GM19025 (cell line): ENCODE data around the gene OR52E1.
"Not testable (repeated sequence)": the region's sequence is repeated elsewhere in the genome, so short reads cannot be mapped to it uniquely, and the experiment has no call there.

Source experiments
- ATAC-seq: cut with Tn5 transposase; IDR thresholded peaks from one replicate; pipeline ENCODE4 v1.9.1; 2021; ENCODE audit warnings: mild to moderate bottlenecking, low read depth, moderate library complexity; ENCODE audit not compliant: unreplicated experiment

OR52E1 gene

DNA sequence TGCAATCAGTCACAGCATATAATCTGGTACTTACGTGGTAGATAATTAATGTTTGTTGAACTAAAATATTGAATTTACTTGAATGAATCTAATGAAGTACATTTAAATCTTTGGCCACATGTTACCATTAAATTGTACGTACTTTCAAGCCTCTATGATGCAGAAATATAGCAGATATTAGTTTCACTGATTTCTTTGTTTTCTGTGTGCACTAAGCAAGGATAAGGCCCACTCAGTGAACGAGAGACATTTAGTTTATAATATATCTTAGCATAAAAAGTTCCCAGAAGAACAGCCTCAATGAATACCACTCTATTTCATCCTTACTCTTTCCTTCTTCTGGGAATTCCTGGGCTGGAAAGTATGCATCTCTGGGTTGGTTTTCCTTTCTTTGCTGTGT lies at the start of gene OR52E1:
TSS of gene OR52E1 (plus strand) at position 301 of the 400 bp plus-strand sequence.
- ATAC-seq = no peak

DNA sequence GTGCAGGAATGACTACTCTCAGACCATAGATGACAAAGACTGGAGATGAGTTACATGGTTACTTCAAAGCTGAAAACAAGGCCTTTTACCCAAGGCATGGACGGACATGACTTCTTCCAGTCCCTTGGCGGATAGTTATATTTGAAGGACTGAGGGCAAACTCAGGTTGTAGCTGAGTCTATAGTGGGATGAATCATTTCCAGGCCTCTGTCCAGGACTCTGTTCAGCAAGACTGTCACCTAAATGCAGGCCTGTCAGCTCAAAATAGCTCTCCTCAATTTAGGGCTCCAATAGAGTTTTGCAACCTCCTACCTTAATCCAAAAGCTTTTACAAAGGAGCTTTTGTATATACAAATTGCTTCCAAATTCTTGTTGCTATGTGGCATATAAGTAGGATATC lies 47.4 kb upstream of the OR52E1 start:
- ATAC-seq = no peak

DNA sequence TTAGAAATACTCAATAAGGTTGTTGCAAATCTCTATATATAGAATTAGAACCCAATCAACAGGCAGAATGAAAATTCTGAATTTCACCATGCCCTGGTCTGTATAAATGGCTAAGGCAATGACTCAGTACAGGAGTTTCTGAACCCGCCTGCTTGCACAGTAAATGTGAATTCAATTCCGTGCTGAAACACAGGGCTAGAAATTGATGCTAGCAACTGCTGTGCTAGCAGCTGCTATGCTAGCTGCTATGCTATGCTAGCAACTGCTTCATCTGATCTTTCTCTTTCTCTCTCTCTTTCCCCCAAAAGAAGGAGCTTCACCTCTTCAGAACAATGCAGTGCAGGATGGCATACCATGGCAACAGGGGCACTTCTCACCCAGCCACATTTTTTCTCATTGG lies 32.7 kb upstream of the OR52E1 start:
- no peak for ATAC-seq

DNA sequence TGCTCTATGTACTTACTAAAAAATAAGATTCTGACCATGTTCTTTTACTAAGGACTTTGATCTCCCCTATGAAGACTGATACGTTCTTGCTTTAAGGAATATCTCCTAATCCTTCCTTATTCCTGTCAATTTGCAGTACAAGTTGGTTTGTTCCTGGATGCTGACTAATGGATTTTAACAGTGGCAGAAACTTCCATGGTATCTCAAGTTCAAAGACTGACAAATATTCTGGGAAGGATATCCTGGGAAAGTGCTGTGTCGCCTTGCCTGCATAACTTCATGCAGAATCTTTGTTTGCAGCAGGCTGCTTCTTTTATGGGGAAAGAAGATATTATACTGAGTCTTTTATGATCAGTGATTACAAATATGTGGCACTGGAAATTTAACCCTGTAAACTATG lies 31.4 kb upstream of the OR52E1 start:
- ATAC-seq = no peak

DNA sequence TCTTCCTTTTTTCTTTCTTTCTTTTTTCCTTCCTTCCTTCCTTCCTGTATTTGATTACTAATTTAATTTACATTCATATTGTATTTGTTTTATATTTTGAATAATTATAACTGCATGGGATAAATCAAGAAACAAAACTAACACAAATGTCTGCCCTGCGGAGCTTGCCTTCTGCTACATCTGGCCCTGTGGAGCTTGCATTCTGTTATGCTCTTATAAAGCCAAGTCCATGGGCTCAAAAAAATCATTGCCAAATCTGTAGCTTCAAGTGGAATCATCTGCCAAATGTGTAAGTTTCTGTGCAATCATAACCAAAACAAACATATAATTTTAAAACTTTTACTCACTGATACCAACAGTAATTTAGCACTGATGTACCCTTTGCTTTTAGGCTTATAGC lies 31.0 kb upstream of the OR52E1 start:
- no peak for ATAC-seq

DNA sequence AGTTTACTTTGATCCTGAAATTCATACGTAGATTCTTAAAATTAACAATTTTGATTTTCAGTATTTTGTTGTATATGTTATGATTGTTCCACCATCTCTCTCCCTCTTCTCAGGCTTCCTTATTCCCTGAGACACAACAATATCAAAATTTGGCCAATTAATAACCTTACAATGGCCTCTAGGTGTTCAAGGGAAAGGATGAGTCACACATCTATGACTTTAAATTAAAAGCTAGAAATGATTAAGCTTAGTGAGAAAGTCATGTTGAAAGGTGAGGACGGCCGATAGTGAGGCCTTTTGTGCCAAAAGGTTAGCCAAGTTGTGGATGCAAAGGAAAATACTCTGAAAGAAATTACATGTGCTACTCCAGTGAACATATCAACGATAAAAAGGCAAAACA lies 28.5 kb upstream of the OR52E1 start:
- no peak for ATAC-seq

DNA sequence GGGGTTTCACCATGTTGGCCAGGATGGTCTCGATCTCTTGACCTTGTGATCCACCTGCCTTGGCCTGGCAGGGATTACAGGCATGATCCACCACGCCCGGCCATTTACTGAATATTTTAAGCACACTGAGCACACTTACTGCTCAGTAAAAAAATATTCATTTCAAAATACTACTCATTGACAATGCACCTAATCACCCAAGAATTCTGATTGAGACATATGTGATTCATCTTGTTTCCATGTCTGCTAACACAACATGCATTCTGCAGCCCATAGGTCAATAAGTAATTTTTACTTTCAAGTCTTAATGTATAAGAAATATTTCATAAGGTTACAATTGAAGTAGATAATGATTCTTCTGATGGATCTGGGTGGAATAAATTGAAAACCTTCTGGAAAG lies 27.3 kb upstream of the OR52E1 start:
- no peak for ATAC-seq

DNA sequence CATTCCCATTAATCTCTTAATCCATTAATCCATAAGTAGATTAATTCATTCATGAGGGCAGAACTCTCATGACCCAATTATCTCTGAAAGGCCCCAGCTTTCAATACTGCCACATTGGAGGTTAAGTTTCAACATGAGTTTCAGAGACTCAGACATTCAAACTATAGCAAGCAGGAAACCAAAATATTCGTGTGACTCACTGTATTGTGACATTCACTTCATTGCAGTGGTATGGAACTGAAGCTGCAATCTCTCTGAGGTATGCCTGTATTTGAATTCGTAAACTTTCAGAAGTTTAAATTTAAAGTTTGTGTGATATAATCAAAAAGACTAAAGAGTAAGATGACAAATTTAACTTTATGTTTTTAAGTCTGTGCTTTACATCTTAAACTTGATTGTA lies 26.0 kb upstream of the OR52E1 start:
- no peak for ATAC-seq

DNA sequence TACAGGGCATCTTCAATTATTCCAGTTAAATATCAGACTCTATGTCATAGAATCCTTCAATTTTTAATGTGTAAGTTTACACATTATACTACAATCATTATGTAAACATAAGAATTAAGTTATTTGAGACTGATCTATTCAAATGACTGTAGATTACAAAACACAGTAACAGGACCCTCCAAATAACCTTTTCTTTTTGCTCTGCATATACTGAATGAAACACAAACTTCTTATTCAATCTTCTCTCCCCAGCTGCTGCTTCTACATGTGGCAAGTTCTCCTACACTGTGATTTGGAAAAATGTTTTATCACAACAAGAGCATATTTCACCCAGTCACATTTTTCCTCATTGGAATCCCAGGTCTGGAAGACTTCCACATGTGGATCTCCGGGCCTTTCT lies 23.1 kb upstream of the OR52E1 start, which contains the start of gene OR52J3:
TSS of gene OR52J3 (plus strand) at position 301 of the 400 bp plus-strand sequence. CDS start at position 301, 0 bp downstream.
- no peak for ATAC-seq

DNA sequence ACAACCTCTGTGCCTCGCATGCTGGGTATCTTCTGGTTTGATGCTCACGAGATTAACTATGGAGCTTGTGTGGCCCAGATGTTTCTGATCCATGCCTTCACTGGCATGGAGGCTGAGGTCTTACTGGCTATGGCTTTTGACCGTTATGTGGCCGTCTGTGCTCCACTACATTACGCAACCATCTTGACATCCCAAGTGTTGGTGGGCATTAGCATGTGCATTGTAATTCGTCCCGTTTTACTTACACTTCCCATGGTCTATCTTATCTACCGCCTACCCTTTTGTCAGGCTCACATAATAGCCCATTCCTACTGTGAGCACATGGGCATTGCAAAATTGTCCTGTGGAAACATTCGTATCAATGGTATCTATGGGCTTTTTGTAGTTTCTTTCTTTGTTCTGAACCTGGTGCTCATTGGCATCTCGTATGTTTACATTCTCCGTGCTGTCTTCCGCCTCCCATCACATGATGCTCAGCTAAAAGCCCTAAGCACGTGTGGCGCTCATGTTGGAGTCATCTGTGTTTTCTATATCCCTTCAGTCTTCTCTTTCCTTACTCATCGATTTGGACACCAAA lies 22.5 kb upstream of the OR52E1 start:
- ATAC-seq = no peak

DNA sequence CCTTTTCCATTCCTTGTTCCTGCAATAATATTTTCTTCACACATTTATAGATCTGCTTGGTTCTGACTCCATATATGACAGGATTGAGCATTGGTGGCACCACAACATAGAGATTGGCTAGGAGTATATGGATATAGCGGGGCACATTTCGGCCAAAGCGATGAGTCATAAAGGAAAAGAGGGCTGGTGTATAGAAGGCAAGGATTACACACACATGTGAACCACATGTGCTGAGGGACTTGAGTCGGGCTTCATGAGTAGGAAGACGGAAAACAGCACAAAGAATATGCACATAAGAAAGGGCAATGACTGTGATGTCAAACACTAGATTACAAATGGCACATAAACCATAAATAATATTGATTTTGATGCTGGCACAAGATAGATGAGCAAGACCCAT lies 10.7 kb upstream of the OR52E1 start:
- not testable (repeated sequence) for ATAC-seq

DNA sequence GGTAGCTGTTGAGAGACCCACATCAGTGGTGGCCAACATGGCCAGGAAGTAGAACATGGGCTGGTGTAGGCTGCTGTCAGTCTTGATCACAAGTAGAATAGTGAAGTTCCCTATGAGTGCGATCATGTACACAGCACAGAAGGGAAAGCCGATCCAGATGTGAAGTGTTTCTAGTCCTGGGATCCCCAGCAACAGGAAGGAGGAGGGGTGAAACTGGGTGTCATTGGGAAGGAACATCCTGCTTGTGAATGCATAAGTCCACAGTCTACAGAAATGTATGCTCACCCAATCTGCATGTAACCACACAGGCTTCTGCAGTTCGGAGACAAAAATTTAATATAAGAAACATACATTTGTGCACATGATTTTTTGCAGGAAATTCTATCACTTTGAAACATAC lies 10.0 kb upstream of the OR52E1 start, which contains the start of gene OR52E2:
TSS of gene OR52E2 (minus strand) at position 237 of the 400 bp plus-strand sequence. CDS start at position 237, 0 bp downstream.
- ATAC-seq = no peak

DNA sequence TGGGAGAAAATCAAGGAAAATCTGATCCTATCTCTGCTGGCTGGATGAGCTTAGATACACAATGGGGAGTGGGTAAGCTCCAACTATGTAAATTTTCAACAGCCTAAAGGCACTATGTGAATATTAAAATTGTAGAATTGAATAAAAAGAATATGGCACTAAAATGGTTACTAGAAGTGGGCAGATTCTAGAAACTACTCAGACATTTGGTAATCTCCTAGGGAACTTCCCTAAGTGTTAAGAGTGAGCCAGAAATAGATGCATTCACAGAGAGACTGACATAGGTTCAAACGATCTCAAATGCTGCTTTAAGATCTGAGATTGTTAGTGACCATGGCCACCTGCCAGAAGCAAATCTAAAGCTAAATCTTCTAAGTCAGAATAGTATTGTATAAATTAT lies 4.3 kb upstream of the OR52E1 start:
- no peak for ATAC-seq

DNA sequence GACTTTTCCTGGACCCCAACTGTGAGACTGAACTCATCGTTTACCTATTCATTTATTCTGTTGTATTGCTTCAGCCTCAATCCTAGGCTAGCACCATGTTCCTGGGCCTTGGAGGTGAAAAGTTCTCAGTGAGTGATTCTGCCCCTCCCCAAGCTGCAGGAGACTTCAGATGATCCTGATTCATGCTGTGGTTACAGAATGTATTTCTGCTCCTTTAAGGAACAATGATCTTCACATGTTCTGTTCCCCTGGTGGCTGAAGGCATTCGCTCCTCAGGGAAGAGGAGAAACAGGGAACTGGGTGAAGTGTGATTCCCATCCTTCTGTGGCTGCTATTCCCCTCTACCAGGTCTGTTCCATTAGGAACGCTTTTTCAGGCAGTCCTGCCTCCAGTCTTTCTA lies 2.4 kb downstream of the OR52E1 start:
- ATAC-seq = no peak

DNA sequence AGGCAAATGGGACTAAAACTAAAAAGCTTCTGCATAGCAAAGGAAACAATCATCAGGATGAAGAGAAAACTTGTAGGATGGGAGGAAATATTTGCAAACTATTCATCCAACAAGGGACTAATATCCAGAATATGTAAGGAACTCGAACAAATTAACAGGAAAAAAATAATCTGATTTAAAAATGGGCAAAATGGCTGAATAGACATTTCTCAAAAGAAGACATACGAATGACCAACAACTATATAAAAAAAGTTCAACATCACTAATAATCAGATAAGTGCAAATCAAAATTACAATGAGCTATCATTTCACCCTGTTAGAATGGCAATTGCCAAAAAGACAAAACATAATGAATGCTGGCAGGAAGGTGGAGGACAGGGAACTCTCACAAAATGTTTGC lies 12.0 kb downstream of the OR52E1 start:
- no peak for ATAC-seq

DNA sequence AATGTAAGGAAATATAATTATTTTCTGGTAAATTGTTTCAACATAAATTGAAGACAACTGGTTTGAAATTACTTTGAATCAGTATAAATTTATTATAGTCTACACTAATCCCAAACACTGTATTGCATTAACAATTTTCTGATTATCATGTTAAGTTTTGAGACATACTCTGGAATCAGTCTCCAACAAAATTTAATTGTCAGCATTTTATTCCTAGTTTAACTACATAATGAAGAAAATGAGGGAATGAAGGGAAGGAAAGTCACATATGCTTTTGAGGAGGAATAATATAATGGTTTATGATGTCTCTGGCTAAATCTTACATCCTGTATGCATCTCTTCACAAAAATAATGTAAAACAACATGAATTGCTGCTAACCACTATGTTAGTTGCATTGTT lies 14.2 kb downstream of the OR52E1 start:
- ATAC-seq = no peak

DNA sequence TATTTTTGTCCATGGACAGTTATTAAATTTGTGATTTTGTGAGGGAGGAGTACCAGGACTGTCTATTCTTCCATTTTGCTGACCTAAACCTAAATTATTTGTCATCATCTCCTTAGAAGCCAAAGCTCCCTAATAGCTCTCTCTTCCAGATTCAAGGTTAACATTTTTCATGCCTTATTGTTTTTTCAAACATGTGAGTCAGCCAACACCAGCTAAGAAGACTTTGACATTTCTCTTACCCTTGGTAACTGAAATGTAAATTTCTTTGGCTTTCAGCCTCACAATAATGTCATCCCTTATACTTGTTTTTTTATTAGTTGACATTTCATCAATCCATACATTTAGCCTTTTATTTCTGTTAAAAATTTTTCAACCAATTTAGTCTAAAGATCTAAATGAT lies 19.2 kb downstream of the OR52E1 start:
- ATAC-seq = no peak

DNA sequence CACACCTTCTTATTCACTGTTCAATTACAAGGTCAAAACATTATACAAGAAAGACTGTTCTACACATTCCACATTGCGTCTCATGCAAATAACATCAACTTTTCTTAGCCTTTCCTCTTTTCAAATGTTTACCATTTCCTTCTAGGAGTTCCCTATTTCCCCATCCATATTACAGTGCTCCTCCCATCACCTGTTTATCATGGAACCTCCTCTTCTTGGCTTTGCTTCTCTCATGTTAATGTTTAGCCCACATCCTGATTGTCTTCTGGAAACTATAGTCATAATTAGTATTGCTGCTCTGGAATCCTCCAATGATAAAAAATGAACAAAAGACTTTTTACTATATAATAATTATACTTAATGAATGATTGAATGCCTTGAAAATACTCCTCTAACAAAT lies 21.3 kb downstream of the OR52E1 start:
- ATAC-seq = no peak

DNA sequence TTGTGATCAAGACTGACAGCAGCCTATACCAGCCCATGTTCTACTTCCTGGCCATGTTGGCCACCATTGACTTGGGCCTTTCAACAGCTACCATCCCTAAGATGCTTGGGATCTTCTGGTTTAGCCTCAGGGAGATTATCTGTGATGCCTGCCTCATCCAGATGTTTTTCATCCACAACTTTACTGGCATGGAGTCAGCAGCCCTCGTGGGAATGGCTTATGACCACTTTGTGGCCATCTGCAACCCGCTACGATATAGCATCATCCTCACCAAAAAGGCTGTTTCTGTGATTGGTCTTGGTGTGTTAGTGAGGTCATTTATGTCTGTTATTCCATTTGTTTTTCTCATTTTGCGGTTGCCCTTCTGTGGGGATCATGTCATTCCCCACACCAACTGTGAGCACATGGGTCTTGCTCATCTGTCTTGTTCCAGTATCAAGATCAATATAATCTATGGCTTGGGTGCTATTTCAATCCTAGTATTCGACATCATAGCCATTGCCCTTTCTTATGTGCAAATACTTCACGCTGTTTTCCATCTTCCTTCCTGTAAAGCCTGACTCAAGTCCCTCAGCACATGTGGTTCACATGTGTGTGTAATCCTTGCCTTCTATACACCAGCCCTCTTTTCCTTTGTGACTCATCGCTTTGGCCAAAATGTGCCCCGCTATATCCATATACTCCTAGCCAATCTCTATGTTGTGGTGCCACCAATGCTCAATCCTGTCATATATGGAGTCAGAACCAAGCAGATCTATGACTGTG lies 23.6 kb downstream of the OR52E1 start:
- no peak for ATAC-seq

DNA sequence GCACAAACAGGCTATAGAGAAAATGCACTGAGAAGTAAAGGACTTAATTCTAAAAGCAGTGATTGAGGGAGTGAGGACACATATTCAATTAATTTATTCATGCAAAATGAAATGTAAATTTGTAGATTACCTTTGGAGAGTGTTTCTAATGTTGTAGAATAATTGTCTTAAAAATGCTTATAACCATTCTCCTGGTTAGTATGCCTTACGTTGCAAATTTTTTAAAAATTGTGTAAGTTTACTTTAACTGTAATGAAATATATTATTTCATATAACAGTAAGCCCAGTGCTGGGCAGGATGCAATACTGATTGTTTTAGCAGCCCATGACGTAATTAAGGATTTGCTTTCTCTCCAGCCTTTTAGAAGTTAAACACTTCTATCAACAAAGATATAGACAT lies 26.6 kb downstream of the OR52E1 start:
- no peak for ATAC-seq

DNA sequence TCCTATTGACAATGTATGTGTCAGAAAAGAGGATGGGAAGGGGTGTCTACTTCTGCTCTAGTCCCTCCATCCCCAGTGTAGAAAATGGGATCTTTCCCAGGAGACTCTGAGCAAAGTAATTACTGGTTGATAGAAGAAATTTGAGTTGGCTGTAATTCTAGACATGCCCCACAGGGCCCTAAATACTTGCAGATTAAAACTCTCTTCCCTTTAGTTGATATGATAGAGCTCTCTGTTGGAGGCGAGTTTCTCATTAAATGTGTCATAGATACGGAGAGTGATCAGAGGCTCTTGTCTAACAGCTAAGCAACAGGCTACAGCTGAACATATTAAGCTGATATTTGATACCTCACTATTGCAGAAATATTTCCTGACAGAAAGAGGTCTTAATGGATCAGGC lies 32.9 kb downstream of the OR52E1 start:
- ATAC-seq = no peak

DNA sequence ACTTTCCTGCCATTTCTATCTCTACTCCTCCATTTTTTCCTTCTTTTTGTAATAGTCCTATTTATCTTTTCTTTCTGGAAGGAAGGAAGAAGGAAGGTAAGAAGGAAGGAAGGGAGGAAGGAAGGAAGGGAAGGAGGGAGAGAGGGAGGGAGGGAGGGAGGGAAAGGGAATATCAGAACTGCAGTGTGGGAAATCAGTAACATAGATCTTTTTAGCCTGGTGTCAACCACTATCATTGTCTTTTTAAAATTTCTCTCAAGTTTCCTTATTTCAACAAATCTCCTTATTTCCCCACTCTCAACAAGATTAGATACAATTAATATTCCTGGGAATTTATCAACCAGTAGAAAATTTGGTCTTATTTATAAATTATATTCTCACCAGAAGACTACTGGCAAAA lies 33.7 kb downstream of the OR52E1 start:
- no peak for ATAC-seq
